SK-N-DZ (cell line): ENCODE results near the gene EP400. TPM values are rescaled to one million over a fixed set of nuclear protein-coding genes. Genes with fewer than 3 reads are reported as not detected.
A peak's percentile ranks its signal among the peaks of the same experiment; 100 is the strongest.

Experiments
- DNase-seq: peaks from one replicate; pipeline ENCODE4 v3.0.0-alpha.2; 2015; ENCODE audit warnings: low spot score
- polyA plus RNA-seq, 2 experiments: library from polyadenylated mRNA; depleted of rRNA; stranded (reverse); fragments of >200 nt; gene quantifications; 2 replicates each; pipeline ENCODE4 v1.2.3, GENCODE V29; 2014

The EP400 gene
- 15.4 and 16.1 TPM in 2 replicates for polyA plus RNA-seq (2014; cell fraction: cytosol; rRNA removed)
- polyA plus RNA-seq (2014; cell fraction: nucleus; rRNA removed): 22.8 and 64.6 TPM in 2 replicates

DNA sequence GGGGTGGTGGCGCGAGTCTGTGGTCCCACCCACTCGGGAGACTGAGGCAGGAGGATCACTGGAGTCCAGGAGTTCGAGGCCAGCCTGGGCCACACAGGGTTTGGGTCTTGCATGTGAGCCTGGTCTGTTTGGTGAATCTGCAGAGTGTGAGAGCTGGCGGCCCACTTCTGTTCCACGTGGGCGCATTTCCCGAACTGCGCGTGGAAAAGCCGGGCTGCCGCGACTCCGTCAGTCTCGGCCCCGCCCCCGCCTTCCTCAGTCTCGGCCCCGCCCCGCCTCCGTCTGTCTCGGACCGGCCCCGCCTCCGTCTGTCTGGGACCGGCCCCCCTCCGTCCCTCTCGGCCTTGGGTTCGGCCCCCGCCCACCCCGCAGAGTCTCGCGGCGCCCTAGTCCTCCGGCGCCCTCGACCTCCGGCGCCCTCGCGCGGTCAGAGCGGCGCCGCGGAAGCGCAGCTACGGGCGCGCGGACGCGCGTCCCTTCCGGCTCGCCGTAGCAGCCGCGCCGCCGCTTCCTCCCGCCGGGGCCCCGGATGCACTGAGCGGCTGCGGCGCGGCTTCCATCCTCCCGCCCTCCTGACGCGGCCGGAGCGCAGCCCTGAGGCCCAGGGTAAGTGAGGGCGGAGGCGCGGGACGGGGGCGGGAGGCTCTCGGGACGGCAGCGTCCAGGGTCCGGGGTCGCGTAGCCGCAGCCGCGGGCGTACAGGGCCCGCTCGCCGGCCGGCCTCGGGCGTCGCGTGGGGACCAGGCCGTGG, at the start of gene EP400:
TSS of gene EP400 (plus strand) at position 512 of the 751 bp plus-strand sequence. CDS start 10,678 bp downstream, outside the sequence.
- DNase-seq: peak; percentile 89

- DNase-seq: no peak
These were observed 49.3 kb upstream of the EP400 start for GRCh38 chr12:131900397-131900796.

DNA sequence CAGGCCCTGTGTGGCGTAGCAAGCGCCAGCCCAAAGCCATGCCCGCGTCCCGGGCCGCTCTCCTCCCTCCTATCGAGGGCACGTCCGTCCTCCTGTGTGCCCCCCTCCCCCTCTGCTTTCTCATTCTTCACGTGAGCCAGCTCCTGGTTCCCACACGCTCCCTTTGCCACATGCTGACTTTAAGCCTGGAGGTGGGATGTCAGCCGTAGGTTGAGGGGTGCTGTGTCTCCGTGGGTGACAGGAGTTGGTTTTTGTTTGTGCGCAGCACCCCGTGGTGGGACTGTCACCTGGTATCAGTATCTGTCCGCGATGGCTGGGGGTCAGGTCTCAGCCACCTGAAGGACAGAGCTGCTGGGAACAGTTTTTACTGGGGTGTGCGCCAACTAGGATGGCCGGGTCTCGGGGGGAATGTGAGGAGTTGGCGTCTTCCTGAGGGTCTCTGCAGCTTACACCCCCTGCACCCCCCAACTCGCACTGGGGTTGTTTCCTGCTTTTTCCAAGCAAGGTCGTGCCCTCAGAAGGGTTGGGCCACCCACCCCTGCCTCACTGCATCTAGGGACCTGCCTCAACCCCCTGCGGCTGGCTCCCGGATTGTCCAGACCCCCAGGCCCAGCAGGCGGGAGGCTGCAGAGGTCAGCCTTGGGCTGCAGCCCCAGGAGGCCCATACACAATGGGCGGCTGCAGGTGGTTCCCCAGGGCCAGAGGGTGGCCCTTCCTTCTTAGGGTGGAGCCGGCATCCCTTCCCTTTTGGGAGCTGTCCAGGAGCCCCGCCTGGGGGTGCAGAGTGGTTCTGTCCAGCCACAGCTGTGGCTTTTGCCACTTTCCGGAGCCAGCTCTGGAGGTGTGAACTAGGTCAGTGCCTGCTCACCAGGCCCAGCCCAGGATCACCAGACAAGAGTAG, 48.1 kb upstream of the EP400 start:
- DNase-seq: no peak

GRCh38 chr12:131902332-131903241, 47.2 kb upstream of the EP400 start:
- DNase-seq: no peak

- no peak for DNase-seq
These were observed 46.2 kb upstream of the EP400 start for GRCh38 chr12:131903270-131904255.

GRCh38 chr12:131904346-131904745, 45.4 kb upstream of the EP400 start:
- no peak for DNase-seq

GRCh38 chr12:131905081-131905629, 44.6 kb upstream of the EP400 start:
- DNase-seq: no peak

DNA sequence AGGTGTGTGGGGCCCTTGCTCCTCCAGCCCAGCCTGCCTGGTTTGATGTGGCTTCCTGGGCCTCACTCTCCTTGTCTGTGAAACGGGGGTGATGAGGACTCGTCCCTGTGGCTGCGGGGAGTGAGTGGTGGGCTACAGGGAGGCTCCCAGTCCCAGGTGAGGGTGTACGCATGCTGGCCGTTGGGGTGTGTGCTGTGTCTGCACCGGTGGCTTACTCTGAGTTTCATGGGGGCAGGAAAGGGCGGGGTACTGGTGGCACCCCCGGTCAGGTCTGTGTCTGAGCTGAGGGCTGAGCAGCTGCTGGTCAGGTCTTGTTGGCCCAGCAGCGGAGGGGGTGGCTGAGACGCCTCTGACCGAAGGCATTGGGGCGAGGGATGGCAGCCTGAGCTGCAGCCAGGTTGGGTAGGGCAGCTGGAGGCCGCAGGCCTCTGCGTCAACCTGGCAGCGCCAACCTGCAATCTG, 44.1 kb upstream of the EP400 start:
- no peak for DNase-seq

DNA sequence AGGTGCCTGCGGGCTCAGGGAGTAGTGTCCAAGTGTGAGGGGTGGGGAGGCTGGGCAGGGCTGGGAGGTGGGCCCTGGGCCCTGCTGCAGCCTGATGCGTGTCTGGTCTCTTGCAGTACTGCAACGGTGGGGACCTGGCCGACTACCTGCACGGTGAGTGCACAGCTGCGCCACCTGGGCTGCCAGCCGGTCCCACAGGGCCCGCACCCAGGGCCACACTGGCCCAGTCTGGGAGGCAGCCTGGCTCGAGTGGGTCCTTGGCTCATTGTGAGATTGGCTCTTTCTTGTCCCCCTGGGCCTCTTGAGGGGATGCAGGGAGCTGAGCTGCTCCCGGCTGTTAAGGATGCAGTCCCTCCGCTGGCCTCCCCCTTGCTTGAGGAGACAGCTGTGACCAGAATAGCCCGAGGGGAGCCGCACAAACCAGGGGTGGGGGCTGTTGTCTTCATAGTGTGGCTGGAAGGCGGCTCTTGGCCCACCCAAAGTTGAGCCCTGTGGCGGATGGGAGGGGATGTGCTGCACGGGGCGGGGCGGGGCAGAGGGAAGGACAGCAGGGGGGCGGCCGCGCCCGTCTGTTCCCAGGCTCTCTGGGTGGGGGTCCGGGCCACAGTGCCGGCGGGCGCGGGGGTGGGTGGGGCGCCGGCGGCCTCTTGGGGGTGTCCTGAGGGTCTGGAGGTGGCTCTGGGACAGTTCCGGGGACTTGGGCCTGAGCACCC, 42.2 kb upstream of the EP400 start:
- no peak for DNase-seq

GRCh38 chr12:131908092-131909080, 41.4 kb upstream of the EP400 start:
- DNase-seq: no peak

DNA sequence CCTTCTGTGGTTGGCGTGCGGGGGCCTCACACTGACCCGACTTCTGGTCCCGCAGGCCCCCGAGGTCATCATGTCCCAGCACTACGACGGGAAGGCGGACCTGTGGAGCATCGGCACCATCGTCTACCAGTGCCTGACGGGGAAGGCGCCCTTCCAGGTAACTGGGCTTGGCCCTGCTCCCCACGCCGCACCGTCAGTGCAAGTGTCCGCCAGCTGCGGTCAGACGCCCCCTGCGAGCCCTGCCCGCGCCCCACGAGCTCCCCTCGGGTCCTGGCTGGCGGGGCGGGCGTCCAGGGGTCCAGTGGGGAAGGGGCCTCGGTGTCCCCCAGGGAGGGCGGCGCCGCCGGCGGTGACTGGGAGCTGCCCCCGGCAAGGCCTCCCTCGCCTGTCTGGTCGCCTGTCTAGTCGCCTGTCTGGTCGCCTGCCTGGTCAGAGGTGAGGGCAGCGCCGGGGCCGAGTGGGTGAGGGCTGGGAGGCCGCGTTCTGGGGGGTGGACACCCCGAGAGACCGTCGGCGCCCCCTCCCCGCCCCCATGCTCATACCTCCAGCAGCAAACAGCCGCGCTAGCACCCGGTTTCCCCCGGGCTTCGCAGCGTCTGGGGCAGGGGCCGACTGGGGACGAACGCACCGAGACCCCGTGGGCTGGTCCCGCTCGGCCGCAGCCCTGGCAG, 40.5 kb upstream of the EP400 start:
- DNase-seq: no peak

GRCh38 chr12:131909752-131910219, 40.0 kb upstream of the EP400 start:
- no peak for DNase-seq

DNA sequence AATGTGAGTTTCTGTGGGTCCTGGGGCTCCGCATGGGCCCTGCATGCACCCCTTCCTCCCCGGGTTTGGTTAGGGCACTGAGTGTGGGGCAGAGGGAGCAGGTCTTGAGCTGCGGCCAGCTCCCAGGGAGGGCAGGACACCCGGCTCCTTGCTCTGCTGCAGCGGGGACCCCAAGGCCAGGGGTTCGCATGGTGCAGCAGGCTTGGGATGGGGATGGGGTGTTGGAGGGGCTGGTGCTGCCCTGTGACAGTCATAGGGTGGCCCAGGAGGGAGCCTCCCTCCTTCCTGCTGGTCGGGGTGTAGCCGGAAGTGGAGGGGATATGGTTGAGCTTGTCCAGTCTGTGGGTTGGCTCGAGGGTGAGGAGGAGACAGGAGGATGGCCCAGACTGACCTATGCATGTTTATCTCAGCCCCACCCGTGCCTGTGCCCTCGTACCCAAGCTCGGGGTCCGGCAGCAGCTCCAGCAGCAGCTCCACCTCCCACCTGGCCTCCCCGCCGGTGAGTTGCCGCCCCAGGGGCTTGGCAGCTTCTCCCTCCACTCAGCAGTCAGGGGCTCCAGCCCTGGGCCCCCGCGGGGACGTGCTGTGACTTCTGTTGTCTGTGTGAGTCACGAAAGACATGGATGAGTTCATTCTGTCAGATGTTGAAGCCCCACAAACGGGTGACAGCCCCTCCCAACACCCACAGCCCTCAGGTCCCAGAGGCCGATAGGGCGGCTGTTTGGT, 39.3 kb upstream of the EP400 start:
- DNase-seq: no peak

DNA sequence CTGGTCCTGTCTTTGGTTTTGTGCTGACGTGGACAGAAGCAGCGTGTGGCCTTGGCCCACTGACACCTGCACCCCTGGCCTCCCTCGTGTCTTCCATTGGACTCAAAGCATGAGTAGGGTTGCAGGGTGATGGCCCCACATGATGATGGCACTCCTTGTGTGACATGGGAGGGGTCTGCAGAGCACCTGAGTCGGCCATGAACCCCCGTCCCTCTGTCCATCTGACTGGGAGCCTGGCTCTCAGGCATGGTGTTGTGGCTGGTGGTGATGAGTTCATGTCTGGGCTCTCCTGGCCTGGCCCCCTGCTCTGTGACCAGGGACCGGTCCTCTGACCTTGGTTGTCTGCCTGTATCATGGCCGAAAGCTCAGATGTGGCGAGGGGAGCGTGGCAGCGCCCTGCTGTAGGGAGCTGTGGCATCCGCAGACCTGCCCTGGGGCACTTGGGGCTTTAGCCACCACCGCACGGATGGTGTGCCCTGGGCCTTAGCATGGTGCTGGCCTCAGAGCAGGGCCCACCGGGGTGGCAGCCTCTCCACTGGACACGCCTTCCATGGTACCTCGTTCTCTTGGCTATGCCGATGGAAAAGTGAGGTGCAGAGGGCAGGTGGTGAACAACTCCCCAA, 38.6 kb upstream of the EP400 start:
- no peak for DNase-seq

DNA sequence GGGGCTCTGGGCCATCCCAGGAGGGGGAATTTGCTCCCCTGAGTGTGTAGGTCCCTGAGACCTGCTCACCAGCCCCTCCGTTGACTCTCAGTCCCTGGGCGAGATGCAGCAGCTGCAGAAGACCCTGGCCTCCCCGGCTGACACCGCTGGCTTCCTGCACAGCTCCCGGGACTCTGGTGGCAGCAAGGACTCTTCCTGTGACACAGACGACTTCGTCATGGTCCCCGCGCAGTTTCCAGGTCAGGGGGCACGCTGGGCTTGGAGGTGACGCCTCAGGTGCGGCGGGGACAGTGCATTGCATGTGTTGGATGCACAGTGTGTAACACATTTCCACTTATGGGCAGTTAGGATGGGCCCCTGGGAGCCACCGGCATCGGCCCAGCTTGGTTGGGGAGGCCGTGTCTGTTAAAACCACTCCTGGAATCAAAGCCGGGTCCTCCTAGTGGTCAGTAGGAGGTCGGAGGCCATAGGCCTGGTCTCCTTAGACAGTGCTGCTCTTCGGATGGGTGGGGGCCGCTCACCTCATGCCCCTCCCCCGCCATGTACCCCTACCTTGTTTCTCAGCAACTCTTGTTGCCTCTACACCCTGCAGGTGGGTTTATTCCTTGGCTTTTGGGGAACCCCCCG, 37.8 kb upstream of the EP400 start:
- no peak for DNase-seq
